OCI-LY7 (cell line): ENCODE results near the gene NOB1. TPM values are rescaled to one million over a fixed set of nuclear protein-coding genes. Genes with fewer than 3 reads are reported as not detected.

Experiments
- BruUV-seq: library from RNA; stranded (reverse); fragments of 400-500 nt; replicated peaks from 2 replicates; lab custom pipeline; 2021; lab: Mats Ljungman, UMichigan
- CTCF ChIA-PET: fragments of 300-600 bp; sonication (Branson Sonifier 250); formaldehyde crosslinking; loops from one replicate; lab custom pipeline; 2022; ENCODE audit warnings: antibody characterized with exemption; ENCODE audit not compliant: unreplicated experiment; lab: Charles Lee
- POLR2A ChIA-PET: fragments of 300-600 bp; sonication (Branson Sonifier 250); formaldehyde crosslinking; loops from one replicate; lab custom pipeline; 2022; ENCODE audit warnings: antibody characterized with exemption; lab: Charles Lee
- DNase-seq: peaks from one replicate; pipeline ENCODE4 v3.0.0-alpha.2; 2015; ENCODE audit warnings: low spot score
- H2AFZ ChIP-seq: fragments of 200-600 bp; sonication (generic), shearing (Covaris generic); 2 replicates; pipeline ENCODE4 v1.6.1; 2014; ENCODE audit warnings: mild to moderate bottlenecking, antibody characterized with exemption, low read length, moderate library complexity
- H3K27ac ChIP-seq: fragments of 200-600 bp; sonication (generic); 2 replicates; pipeline ENCODE4 v1.5.1; 2014; ENCODE audit warnings: mixed run types, low read depth, mild to moderate bottlenecking, moderate library complexity, low read length, inconsistent platforms; ENCODE audit not compliant: poor library complexity, severe bottlenecking
- H3K36me3 ChIP-seq: fragments of 200-600 bp; sonication (generic); 2 replicates; pipeline ENCODE4 v1.6.1; 2014; ENCODE audit warnings: mild to moderate bottlenecking, antibody characterized with exemption, low read length, moderate library complexity, mixed read lengths; ENCODE audit not compliant: insufficient read depth
- H3K4me1 ChIP-seq: fragments of 200-600 bp; sonication (generic); 2 replicates; pipeline ENCODE4 v1.5.1; 2014; ENCODE audit warnings: mild to moderate bottlenecking, low read length; ENCODE audit not compliant: insufficient read depth, poor library complexity, severe bottlenecking
- H3K4me2 ChIP-seq: fragments of 200-600 bp; sonication (generic); 2 replicates; pipeline ENCODE4 v1.6.1; 2014; ENCODE audit warnings: mild to moderate bottlenecking, low read length
- H3K4me3 ChIP-seq: fragments of 200-600 bp; sonication (generic); 2 replicates; pipeline ENCODE4 v1.5.1; 2014; ENCODE audit warnings: mild to moderate bottlenecking, low read depth, low read length; ENCODE audit not compliant: poor library complexity, severe bottlenecking
- H3K79me2 ChIP-seq: fragments of 200-600 bp; sonication (generic); 2 replicates; pipeline ENCODE4 v1.6.1; 2016; ENCODE audit warnings: low read depth, mild to moderate bottlenecking, low read length, moderate library complexity, mixed read lengths; ENCODE audit not compliant: insufficient read depth
- H3K9me2 ChIP-seq: fragments of 200-600 bp; sonication (generic); 2 replicates; pipeline ENCODE4 v1.6.1; 2016; ENCODE audit warnings: mild to moderate bottlenecking, low read length, mixed read lengths; ENCODE audit not compliant: insufficient read depth
- H3K9me3 ChIP-seq: fragments of 200-600 bp; sonication (generic); 2 replicates; pipeline ENCODE4 v1.6.1; 2014; ENCODE audit warnings: mild to moderate bottlenecking, mixed run types, low read length, mixed read lengths
- H4K20me1 ChIP-seq: fragments of 200-600 bp; sonication (generic); 2 replicates; pipeline ENCODE4 v1.6.1; 2014; ENCODE audit warnings: mild to moderate bottlenecking, antibody characterized with exemption, low read length, moderate library complexity, mixed read lengths; ENCODE audit not compliant: insufficient read depth
- EZH2phosphoT487 ChIP-seq: fragments of 200-600 bp; sonication (generic); IDR thresholded peaks from 2 replicates; pipeline ENCODE4 v1.6.1; 2018; ENCODE audit warnings: low read depth, borderline replicate concordance, mild to moderate bottlenecking, mixed run types, antibody characterized with exemption, low read length, moderate library complexity, mixed read lengths
- intact Hi-C: fragments of 100-400 bp; cut with micrococcal nuclease; formaldehyde crosslinking; loops from one replicate; pipeline ENCODE4 v1.10.0; 2022; ENCODE audit not compliant: unreplicated experiment
- total RNA-seq, 2 experiments: library from RNA; depleted of rRNA in 1 of 2; stranded (reverse); fragments of >200 nt in 1 of 2; shearing (Covaris generic) in 1 of 2; gene quantifications; 2 replicates each; pipeline ENCODE4 v1.2.3, GENCODE V29; 2014 to 2022
- TF ChIP-seq, protein P1 (sequence below): fragments of 200-600 bp; sonication (generic); conservative IDR thresholded peaks from 2 replicates; pipeline ENCODE4 v1.5.1; 2014; ENCODE audit warnings: mild to moderate bottlenecking, antibody characterized with exemption, low read length, moderate library complexity, mixed read lengths

NOB1 gene
- total RNA-seq, 2 experiments from 2014 or later = 36.9 to 68.7 TPM

DNA sequence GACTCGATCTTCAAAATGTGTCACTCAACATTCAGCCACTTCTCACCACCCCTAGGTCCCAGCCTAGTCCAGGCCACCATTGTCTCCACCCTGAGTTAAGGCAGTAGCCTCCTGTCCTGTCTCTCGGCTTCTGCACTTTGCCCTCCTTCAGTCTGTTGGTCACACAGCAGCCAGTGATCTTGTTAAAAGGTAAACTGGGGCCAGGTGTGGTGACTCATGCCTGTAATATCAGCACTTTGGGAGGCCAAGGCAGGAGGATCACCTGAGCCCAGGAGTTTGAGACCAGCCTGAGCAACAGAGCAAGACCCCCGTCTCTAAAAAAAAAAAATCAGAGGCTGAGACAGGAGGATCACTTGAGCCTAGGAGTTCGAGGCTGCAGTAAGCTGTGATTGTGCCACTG is 33.2 kb upstream of the NOB1 start:
- CTCF ChIA-PET = no interaction called here
- H2AFZ ChIP-seq = no peak overlapping the region
- intact Hi-C loops = no loop called here
- H3K4me2 ChIP-seq = no peak overlapping the region
- no peaks in the 10 kb centered on the region for H4K20me1 ChIP-seq
- TF ChIP-seq, protein P1, sequence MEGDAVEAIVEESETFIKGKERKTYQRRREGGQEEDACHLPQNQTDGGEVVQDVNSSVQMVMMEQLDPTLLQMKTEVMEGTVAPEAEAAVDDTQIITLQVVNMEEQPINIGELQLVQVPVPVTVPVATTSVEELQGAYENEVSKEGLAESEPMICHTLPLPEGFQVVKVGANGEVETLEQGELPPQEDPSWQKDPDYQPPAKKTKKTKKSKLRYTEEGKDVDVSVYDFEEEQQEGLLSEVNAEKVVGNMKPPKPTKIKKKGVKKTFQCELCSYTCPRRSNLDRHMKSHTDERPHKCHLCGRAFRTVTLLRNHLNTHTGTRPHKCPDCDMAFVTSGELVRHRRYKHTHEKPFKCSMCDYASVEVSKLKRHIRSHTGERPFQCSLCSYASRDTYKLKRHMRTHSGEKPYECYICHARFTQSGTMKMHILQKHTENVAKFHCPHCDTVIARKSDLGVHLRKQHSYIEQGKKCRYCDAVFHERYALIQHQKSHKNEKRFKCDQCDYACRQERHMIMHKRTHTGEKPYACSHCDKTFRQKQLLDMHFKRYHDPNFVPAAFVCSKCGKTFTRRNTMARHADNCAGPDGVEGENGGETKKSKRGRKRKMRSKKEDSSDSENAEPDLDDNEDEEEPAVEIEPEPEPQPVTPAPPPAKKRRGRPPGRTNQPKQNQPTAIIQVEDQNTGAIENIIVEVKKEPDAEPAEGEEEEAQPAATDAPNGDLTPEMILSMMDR = no peak
- TF ChIP-seq EZH2phosphoT487 = no peak
- POLR2A ChIA-PET = no interaction called here
- H3K36me3 ChIP-seq = peaks cover 42% of the 10 kb centered on the region
- no peak overlapping the region for H3K27ac ChIP-seq
- H3K9me3 ChIP-seq = no peaks in the 10 kb centered on the region
- H3K4me3 ChIP-seq = no peak overlapping the region
- no peaks in the 10 kb centered on the region for H3K4me1 ChIP-seq
- H3K9me2 ChIP-seq = no peaks in the 10 kb centered on the region
- H3K79me2 ChIP-seq = no peaks in the 10 kb centered on the region
- no TSS peak for BruUV-seq
- no peak for DNase-seq

DNA sequence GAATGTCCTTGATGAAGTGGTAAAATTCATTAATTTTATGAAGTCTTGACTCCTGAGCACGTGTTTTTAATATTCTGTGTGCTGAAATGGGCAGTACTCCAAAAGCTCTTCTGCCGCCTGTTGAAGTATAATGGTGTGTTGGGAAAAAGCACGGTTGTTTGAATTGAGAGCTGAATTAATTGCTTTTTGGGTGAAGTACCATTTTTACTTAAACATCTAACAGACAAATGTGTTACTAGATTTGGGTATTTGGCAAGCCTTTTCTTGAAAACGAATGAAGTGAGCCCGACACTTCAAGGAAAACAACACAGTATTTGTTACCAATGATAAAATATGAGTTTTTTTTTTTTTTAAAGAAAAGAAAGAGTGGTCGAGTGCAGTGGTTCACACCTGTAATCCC is 29.9 kb upstream of the NOB1 start:
- CTCF ChIA-PET = no interaction called here
- Histone ChIP-seq H3K4me2 (no peak overlapping the region), H3K4me3 (no peak overlapping the region), H3K79me2 (no peaks in the 10 kb centered on the region), H3K27ac (no peak overlapping the region), H4K20me1 (no peaks in the 10 kb centered on the region), H3K4me1 (no peaks in the 10 kb centered on the region), H3K36me3 (peaks cover 29% of the 10 kb centered on the region; the same call in 1 of the 2 replicates), H3K9me3 (no peaks in the 10 kb centered on the region), H3K9me2 (no peaks in the 10 kb centered on the region), H2AFZ (no peak overlapping the region)
- TF ChIP-seq, protein P1 = no peak
- TF ChIP-seq EZH2phosphoT487 = no peak
- BruUV-seq = no TSS peak
- intact Hi-C loops = no loop called here
- no peak for DNase-seq
- POLR2A ChIA-PET = interaction anchor here (0.7 kb wide), 1 partner anchor 210 kb away, joined by 3 read pairs; no protein-coding TSS in a partner anchor

DNA sequence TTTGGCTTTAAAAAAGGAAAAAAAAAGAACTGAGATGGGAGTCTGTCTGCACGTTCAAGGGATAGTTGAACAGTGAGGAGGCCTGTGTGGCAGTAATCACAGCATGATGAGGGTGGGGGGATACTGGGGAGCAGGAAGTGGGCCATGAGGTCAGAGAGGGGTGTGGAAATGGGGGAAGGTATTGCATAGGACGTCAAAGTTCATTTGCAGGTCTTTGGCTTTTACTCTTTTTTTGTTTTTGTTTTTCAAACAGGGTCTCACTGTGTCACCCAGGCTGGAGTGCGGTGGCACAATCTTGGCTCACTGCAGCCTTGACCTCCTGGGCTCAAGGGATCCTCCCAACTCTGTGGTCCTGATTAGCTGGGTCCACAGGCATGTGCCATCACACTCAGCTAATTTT is 26.4 kb upstream of the NOB1 start:
- H4K20me1 ChIP-seq = no peaks in the 10 kb centered on the region
- BruUV-seq = no TSS peak
- ChIA-PET POLR2A (interaction anchor here (1.5 kb wide), 1 partner anchor 10 kb away, joined by 3 read pairs; no protein-coding TSS in a partner anchor), CTCF (no interaction called here)
- peaks cover 1% of the 10 kb centered on the region; the same call in 1 of the 2 replicates for H3K9me3 ChIP-seq
- no peaks in the 10 kb centered on the region for H3K4me1 ChIP-seq
- intact Hi-C loops = no loop called here
- H2AFZ ChIP-seq = no peak overlapping the region
- H3K4me2 ChIP-seq = no peak overlapping the region
- H3K9me2 ChIP-seq = no peaks in the 10 kb centered on the region
- H3K36me3 ChIP-seq = peaks cover 16% of the 10 kb centered on the region
- H3K79me2 ChIP-seq = no peaks in the 10 kb centered on the region; the same call in 1 of the 2 replicates
- H3K27ac ChIP-seq = no peak overlapping the region
- no peak for DNase-seq
- H3K4me3 ChIP-seq = no peak overlapping the region
- TF ChIP-seq, protein P1 = no peak
- TF ChIP-seq EZH2phosphoT487 = no peak
